Measurements from ENCODE around the gene SPSB3. TPM values are rescaled to one million over a fixed set of nuclear protein-coding genes. Genes with fewer than 3 reads are reported as not detected.

SPSB3 gene
- 10 to 100 TPM; 39.7 to 56.5 (median 52.2) TPM for total RNA-seq
- long read RNA-seq, donor 1, transcript SPSB3-201 (6 exons, 1,449 nt) = minor isoform, 32 of 239 reads
- long read RNA-seq, donor 1, transcript SPSB3-202 (5 exons, 1,509 nt) = minor isoform, 18 of 239 reads
- long read RNA-seq, donor 1, transcript SPSB3-209 (6 exons, 1,628 nt) = minor isoform, 44 of 239 reads
- long read RNA-seq, donor 1, transcript SPSB3-208 (7 exons, 1,784 nt) = major isoform, 85 of 239 reads
- long read RNA-seq, donor 1, partial matches to known transcripts = 20 of 239 reads
- long read RNA-seq, donor 1, other reads (novel, unspliced or antisense) = 31 of 239 reads
- long read RNA-seq, donor 2, transcript SPSB3-208 (7 exons, 1,784 nt) = major isoform, 34 of 73 reads
- long read RNA-seq, donor 2, transcript SPSB3-201 (6 exons, 1,449 nt) = minor isoform, 7 of 73 reads
- long read RNA-seq, donor 2, transcript SPSB3-209 (6 exons, 1,628 nt) = minor isoform, 18 of 73 reads
- long read RNA-seq, donor 2, partial matches to known transcripts = 2 of 73 reads
- long read RNA-seq, donor 2, other reads (novel, unspliced or antisense) = 5 of 73 reads

DNA sequence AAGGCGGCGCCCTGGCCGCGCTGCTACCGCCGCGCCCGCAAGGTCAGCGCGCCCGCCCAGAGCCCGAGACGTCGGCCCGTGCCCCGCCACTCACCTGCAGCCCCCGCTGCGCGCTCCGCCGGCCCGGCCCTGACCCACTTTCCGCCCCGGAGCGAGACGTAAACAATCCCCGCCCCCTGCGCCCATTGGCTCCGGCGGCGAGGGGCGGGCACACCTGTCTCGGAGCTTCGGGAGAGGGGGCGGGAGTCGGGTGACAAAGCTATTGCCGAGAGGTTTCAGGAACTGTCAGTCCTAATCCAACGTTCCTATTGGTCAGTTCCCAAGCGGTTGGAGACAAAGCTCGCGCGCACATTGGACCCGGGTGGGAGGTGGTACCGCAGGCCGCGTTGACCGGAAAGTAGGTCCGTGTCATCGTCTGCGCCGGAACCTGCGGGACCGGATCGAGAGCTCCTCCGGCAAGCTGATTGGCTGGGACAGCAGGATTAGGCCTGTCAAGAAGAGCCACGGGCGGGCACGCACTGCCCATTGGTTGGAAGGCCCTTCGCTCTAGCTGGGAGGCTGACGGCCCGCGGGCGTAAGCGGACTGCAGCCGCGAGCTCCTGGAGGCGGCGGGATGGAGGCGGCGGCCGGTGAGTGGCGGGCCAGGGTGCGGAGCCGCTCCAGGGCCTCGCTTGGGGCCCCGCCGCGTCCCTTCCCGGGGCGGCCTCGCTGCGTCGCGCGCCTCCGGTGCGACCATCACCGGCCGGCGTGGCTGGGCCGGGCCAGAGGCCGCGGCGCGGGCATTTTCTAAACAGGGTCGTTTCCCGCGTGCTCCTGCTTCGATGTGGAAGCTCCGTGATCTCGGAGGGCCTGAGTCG, at the start of gene SPSB3, which contains the start of gene NUBP2:
TSS of gene SPSB3 (minus strand) at position 164 of the 857 bp plus-strand sequence. CDS start 1,088 bp downstream, outside the sequence.
TSS of gene NUBP2 (plus strand) at position 553 of the 857 bp plus-strand sequence. CDS start at position 614, 61 bp downstream.
- DNase-seq (peak; percentile 99 to 100 (median 99)), ATAC-seq (peak; percentile 91)
- peaks cover 6% of the 10 kb centered on the region for H3K36me3 ChIP-seq (ENCODE audit: low read depth)
- TF ChIP-seq, protein P1, sequence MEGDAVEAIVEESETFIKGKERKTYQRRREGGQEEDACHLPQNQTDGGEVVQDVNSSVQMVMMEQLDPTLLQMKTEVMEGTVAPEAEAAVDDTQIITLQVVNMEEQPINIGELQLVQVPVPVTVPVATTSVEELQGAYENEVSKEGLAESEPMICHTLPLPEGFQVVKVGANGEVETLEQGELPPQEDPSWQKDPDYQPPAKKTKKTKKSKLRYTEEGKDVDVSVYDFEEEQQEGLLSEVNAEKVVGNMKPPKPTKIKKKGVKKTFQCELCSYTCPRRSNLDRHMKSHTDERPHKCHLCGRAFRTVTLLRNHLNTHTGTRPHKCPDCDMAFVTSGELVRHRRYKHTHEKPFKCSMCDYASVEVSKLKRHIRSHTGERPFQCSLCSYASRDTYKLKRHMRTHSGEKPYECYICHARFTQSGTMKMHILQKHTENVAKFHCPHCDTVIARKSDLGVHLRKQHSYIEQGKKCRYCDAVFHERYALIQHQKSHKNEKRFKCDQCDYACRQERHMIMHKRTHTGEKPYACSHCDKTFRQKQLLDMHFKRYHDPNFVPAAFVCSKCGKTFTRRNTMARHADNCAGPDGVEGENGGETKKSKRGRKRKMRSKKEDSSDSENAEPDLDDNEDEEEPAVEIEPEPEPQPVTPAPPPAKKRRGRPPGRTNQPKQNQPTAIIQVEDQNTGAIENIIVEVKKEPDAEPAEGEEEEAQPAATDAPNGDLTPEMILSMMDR (IDR thresholded peaks at IDR 0.05) = peak; percentile 27
- peaks cover 17% of the 10 kb centered on the region for H3K4me1 ChIP-seq (ENCODE audit: low read depth)
- intact Hi-C loops (cut with DNase I, micrococcal nuclease) = no loop called here
- no peaks in the 10 kb centered on the region for H3K9me3 ChIP-seq
- peak within 1 kb of the TSS; percentile 69 for H3K4me3 ChIP-seq

DNA sequence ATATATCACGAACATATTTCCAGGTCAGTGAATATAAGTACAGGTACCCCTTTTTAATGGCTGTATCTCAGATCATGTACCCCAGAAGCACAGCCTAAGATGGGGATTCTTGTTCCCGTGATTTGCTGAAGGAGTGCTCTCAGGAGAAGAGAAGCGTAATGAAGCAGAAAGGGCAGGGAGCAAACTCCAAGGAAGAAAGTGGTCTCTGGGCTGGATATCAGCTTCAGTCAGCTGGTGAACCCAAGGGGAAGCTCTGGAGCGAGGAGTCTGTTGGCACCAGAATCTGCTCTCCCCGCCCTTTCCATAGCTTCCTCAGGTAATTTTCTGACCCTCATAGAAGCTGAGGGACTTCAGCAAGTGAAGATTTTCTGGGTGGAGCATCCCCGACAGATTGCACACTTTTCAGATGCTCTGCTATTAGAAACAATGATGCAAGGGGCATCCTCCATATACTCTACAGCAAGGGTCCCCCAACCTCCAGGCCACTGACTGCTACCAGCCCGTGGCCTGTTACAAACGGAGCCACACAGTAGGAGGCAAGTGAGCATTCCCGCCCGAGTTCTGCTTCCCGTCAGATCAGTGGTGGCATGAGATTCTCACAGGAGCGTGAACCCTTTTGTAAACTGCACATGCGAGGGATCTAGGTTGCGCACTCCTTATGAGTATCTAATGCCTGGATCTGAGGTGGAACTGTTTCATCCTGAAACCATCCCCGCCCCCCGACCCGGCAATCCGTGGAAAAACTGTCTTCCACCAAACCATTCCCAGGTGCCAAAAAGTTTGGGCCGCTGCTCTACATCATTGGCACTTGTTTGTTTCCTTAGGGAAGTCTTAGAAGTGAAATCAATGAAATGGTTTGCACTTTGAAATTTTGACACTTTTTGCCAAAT, 49.1 kb upstream of the SPSB3 start:
- intact Hi-C loops (cut with DNase I, micrococcal nuclease) = no loop called here
- ATAC-seq = no peak
- DNase-seq = peak in 1 of 3 donors; percentile 18
- TF ChIP-seq, protein P1 (IDR thresholded peaks at IDR 0.05) = no peak
- H3K9me3 ChIP-seq = no peaks in the 10 kb centered on the region
- peaks cover 28% of the 10 kb centered on the region for H3K4me1 ChIP-seq (ENCODE audit: low read depth)
- H3K36me3 ChIP-seq (ENCODE audit: low read depth) = no peaks in the 10 kb centered on the region
- no peak overlapping the region for H3K4me3 ChIP-seq

GRCh38 chr16:1830213-1830612, 47.8 kb upstream of the SPSB3 start:
- Histone ChIP-seq H3K36me3 (ENCODE audit: low read depth) (no peaks in the 10 kb centered on the region), H3K4me3 (no peak overlapping the region), H3K9me3 (no peaks in the 10 kb centered on the region), H3K4me1 (ENCODE audit: low read depth) (peaks cover 33% of the 10 kb centered on the region)
- peak; percentile 33 for ATAC-seq
- intact Hi-C loops (cut with DNase I, micrococcal nuclease) = no loop called here
- TF ChIP-seq, protein P1 (IDR thresholded peaks at IDR 0.05) = no peak
- DNase-seq = peak in 1 of 3 donors; percentile 48

DNA sequence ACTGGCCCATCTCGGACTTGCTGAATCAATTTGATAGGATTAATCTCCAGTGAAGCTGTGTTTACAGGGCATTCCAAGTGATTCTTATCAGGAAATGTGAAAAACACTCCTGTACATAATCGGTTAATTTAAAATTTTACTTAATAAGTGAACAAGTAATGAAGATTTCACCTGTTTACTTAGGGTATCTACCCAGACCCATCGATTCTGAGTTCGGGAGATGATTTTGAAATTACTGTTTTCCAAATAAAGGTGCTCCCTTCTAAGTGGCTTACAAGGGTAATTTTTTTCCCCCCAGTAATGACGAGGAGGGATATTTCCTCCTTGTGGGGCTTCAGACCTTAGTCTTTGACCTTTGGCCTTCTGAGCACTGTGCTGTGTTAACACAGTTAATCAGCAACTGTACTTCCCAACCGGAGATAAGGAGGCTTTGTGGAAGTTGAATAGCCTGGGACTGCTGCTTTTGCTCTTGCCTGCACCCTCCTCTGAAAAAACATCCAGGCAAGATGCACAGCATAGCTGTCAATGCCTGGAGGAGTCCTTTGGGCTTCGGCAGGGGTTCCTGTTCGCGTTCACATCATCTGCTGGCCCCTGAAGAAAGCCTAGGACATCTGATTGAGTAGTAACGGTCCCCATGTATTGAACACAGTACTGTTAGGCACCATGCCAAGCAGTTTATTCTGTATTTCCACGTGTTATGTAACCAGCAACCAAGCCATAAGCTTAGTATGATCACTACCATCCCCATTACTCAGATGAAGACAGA, 46.5 kb upstream of the SPSB3 start:
- intact Hi-C loops (cut with DNase I, micrococcal nuclease) = no loop called here
- ATAC-seq (peak; percentile 17), DNase-seq (peak in 2 of 3 donors; percentile 39 to 41)
- Histone ChIP-seq H3K4me1 (ENCODE audit: low read depth) (peaks cover 35% of the 10 kb centered on the region), H3K9me3 (no peaks in the 10 kb centered on the region), H3K36me3 (ENCODE audit: low read depth) (no peaks in the 10 kb centered on the region), H3K4me3 (peak overlapping the region; percentile 60)
- TF ChIP-seq, protein P1 (IDR thresholded peaks at IDR 0.05) = no peak

Measured in mucosa of descending colon (tissue), 3 donors.